ENCODE data around the gene UGT2B15. TPM values are rescaled to one million over a fixed set of nuclear protein-coding genes. Genes with fewer than 3 reads are reported as not detected.

Gene UGT2B15
- total and polyA plus RNA-seq, 12 donors = 0.19 to 0.22 TPM; not detected in 10

DNA sequence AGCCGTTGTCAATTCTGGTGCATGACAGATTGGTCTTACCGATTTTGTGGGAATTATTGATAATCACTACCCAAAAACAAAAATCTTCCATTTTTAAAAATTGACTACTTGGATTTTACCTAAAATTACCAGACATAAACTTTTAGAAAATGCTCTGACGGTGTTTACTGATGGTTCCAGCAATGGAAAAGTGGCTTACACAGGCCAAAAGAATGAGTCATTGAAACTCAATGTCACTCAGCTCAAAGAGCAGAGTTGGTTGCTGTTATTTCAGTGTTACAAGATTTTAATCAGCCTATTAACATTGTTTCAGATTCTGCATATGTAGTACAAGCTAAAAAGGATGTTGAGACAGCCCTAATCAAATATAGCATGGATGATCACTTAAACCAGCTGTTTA lies 71.3 kb downstream of the UGT2B15 start:
- Histone ChIP-seq H3K4me1 (replicated peaks in 1 of 2) (no peaks in the 10 kb centered on the region), H3K36me3 (replicated peaks in 1 of 2) (no peaks in the 10 kb centered on the region), H3K9me3 (replicated peaks in 1 of 3) (no peaks in the 10 kb centered on the region), H3K27me3 (no peaks in the 10 kb centered on the region), H3K27ac (no peak overlapping the region), H3K4me3 (no peak overlapping the region)
- DNase-seq = no peak
- 47 to 69% (median 61%) methylated on average over 3 of the region's 3 CpGs; no CpG with 5 or more reads in 1 of the 4 donors for whole genome bisulfite sequencing, 4 donors
- TF ChIP-seq, protein P1, sequence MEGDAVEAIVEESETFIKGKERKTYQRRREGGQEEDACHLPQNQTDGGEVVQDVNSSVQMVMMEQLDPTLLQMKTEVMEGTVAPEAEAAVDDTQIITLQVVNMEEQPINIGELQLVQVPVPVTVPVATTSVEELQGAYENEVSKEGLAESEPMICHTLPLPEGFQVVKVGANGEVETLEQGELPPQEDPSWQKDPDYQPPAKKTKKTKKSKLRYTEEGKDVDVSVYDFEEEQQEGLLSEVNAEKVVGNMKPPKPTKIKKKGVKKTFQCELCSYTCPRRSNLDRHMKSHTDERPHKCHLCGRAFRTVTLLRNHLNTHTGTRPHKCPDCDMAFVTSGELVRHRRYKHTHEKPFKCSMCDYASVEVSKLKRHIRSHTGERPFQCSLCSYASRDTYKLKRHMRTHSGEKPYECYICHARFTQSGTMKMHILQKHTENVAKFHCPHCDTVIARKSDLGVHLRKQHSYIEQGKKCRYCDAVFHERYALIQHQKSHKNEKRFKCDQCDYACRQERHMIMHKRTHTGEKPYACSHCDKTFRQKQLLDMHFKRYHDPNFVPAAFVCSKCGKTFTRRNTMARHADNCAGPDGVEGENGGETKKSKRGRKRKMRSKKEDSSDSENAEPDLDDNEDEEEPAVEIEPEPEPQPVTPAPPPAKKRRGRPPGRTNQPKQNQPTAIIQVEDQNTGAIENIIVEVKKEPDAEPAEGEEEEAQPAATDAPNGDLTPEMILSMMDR (IDR thresholded peaks at IDR 0.05) = no peak
- no peak for TF ChIP-seq POLR2A (IDR thresholded peaks at IDR 0.05)
- intact Hi-C loops (cut with DNase I) = no loop called here

DNA sequence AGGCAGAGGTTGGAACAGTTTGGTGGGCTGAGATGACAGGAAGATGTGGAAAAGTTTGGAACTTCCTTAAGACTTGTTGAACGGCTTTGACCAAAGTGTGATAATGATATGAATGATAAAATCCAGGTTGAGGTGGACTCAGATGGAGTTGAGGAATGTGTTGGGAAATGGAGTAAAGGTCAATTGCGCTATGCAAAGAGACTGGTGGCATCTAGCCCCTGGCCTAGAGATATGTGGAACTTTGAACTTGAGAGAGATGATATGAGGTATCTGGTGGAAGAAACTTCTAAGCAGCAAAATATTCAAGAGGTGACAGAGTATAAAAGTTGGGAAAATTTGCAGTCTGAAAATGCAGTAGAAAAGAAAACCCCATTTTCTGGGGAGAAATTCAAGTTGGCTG lies 73.0 kb downstream of the UGT2B15 start:
- Histone ChIP-seq H3K27me3 (no peaks in the 10 kb centered on the region), H3K27ac (no peak overlapping the region), H3K36me3 (replicated peaks in 1 of 2) (no peaks in the 10 kb centered on the region), H3K4me3 (no peak overlapping the region), H3K4me1 (replicated peaks in 1 of 2) (no peaks in the 10 kb centered on the region), H3K9me3 (replicated peaks in 1 of 3) (no peaks in the 10 kb centered on the region)
- WGBS, 4 donors = 84 to 93% (median 92%) methylated on average over 2 of the region's 2 CpGs; no CpG with 5 or more reads in 1 of the 4 donors
- intact Hi-C loops (cut with DNase I) = no loop called here
- TF ChIP-seq, protein P1 (IDR thresholded peaks at IDR 0.05) = no peak
- TF ChIP-seq POLR2A (IDR thresholded peaks at IDR 0.05) = no peak
- no peak for DNase-seq

Other genes with a start within 250 kb of the UGT2B15 start
- gene TMPRSS11E, start 223.2 kb downstream of the UGT2B15 start, total RNA-seq = not detected
- under 1 TPM in 1 of 3 donors, not detected in 2; 0.13 TPM for gene TMPRSS11E, start 223.2 kb downstream of the UGT2B15 start, polyA plus RNA-seq
- gene UGT2B17, start 94.3 kb downstream of the UGT2B15 start, total RNA-seq = under 1 TPM in 2 of 9 donors, not detected in 7; 0.20 to 0.22 TPM
- under 1 TPM in 2 of 3 donors, not detected in 1; 0.08 to 0.09 TPM for gene UGT2B17, start 94.3 kb downstream of the UGT2B15 start, polyA plus RNA-seq
- gene UGT2B10, start 145.3 kb upstream of the UGT2B15 start, total RNA-seq = under 1 TPM in 2 of 9 donors, not detected in 7; 0.15 to 0.22 TPM
- gene UGT2B10, start 145.3 kb upstream of the UGT2B15 start, polyA plus RNA-seq = not detected